ENCODE results near the gene CMTM7.
"Not testable (repeated sequence)": the region's sequence is repeated elsewhere in the genome, so short reads cannot be mapped to it uniquely, and the experiment has no call there.

Gene CMTM7

DNA sequence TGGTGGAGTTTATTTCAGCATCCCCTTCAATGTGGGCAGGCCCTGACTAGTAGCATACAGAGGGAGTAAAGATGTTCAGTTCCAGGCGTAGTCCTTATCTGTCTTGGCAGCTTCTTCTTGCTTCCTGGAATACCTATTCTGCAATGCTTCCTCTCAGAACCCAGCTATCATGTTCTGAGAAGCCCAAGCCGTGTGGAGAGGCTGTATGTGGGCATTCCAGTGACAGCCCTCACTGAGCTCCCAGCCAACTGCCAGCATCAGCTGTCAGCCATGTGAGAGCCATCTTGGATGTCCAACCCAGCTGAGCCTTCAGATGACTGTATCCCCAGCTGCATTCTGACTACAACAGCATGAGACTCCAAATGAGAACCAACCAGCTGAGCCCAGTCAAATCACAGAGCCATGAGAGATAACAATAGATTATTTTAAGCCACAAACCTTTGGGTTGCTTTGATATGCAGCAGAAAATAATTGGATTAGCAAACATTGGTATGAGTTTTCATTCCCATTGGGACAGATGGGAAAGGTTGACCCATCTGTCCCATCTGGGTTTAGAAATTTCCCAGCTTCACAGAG lies 8.4 kb upstream of the CMTM7 start:
- no peak for DNase-seq

DNA sequence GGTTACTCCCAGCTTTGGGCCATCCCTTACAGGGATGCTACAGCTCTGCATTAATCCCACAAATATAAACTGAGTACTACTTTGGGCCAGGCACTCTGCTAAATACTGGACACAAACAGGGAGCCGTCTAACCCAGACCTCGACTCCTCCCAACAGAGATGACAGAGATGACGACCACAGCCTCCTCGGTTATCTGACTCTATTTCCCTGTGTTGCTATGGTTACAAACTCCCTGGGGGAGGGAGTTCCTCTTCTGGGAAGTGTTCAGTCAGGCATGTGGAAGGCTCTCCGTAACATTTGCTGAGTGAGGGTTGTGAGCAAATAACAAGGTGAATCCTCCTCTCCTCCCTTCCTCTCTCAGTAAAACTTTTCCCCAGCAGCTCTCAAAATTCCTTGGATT lies 6.7 kb upstream of the CMTM7 start:
- DNase-seq, result no peak

DNA sequence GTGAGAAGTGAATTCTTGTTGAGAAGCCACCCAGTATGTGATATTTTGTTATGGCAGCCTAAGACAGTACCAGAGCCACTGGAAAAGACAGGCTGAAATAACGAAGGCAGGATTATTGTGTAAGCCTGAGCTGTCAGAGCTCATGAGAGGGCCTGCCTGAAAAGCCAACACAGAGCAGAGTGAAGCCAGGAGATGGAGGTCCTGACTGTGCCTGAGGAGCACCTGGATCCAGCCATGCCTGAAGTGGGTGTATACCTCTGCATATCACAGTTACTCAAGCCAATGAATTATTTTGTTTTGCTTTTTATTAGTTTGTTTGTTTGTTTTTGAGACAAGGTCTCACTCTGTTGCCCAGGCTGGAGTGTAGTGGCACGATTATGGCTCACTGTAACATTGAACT lies 4.1 kb upstream of the CMTM7 start:
- no peak for DNase-seq

DNA sequence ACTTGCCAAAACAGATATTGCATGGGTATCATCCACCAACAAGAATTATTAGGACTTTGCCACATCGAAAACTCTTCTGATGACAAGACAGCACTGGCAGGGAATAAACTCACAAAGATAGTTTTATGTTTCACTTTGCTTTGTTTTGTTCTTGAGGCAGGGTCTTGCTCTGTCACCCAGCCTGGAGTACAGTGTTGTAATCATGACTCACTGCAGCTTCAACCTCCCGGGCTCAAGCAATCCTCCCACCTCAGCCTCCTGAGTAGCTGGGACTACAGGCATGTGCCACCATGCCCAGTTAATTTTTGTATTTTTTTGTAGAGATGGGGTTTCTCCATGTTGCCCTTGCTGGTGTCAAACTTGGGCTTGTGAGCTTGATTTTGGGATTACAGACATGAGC lies 2.1 kb upstream of the CMTM7 start:
- not testable (repeated sequence) for DNase-seq

DNA sequence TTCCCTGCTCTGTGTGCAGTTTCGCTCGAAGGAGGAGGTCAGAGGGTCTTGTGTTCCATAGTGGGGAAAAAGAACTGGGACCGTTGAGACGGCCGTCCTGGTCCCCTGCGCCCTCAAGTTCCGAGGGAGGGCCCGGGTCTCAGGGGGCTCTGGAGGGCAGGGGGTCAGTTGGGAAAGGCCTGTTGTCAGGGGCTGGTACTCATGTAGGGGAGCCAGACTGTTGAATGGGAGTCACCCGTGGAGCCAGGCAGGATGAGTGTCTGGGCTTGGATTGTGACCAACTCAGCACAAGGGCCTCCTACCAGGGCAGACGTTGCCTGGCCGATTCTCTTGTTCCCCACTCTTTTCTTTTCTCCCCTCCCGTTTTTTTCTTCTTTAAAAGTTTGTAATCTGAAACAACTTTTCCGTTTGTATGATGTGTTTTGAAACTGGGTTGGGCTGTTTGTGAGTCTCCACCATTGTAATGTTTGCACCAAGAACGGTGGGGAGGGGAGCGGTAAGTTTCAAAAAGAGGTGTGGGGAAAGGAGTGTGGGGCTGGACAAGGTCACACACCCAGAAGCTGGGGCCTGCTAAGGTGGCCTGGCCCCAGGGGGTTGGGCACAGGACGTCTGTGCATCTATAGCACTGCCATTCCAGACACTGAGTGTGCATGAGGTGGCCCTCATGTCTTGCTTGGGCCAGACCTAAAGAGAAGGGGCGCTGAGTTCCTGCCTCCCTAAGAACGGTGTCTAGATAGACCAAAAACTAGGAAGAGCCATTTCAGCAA lies 1.1 kb downstream of the CMTM7 start:
- DNase-seq, result no peak

DNA sequence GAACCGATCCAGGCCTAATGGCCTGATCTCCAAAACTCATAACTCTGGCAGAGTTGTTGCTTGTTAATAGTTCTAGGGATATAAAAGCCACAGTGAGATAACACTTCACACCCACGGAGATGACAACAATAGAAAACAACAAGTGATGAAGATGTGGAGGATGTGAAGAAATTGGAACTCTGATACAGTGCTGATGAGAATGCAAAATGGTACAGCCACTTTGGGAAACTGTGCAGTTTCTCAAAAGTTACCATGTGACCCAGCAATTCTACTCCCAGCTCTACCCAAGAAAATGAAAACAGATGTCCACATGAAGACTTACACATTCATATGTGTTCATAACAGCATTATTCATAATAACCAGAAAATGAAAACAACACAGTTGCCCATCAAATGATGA lies 3.8 kb downstream of the CMTM7 start:
- no peak for DNase-seq

DNA sequence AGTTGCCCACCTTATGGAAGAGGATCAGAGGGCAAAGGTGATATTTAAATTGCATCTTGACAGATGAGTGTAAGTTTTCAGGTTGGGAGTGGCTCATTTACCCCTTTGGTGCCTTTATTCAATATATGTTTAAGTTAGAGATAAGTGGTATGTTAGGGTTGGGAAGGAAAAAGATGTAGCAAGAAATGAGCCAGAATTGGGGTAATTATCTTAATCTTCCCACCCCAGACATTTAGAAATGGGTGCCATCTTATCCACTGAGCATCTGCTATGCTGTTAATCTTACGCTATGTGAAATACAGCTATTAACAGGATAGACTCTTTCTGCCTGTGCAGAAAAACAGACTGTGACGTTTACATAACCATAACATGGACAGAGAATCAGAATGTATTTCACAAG lies 6.3 kb downstream of the CMTM7 start:
- no peak for DNase-seq

DNA sequence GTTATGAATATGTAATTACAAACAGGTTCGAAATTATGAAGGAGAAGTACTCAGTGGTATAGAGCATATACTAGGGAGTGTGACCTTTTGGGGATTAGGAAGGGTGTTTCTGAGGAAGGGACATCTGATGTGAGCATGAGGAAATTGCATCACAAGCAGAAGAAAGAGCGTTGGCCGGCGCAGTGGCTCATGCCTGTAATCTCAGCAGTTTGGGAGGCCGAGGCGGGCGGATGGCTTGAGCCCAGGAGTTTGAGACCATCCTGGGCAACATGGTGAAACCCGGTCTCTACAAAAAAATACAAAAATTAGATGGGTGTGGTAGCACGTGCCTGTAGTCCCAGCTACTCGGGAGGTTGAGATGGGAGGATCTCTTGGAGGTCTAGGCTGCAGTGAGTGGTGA lies 6.9 kb downstream of the CMTM7 start:
- DNase-seq, result no peak

DNA sequence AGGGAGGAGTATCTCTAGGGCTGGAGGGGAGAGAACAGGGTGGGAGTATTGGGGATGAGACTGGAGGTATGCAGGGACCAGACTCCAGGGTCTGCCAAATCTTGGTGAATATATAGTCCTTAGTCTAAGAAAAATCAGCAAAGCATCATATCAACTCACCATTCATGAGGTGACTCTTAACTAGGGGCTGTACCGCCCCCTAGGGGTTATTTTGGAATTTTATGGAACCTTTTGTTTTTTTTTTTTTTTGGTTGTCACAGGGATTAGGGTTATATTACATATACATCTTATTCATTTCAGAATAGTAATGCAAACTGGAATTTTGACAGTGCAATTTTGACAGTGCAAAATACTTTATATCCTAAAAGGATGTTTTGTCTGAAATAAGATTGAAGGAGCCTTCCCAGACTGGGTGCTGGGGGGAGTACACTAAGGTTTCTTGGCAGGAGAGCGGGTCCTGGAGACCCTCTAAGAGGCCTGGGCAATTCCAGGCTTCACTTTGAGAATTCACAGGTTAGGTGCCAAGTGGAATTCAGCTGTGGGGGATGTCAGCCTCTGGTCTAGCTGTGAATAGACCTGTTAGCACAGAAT lies 7.5 kb downstream of the CMTM7 start:
- peak; percentile 56 to 61 for DNase-seq

DNA sequence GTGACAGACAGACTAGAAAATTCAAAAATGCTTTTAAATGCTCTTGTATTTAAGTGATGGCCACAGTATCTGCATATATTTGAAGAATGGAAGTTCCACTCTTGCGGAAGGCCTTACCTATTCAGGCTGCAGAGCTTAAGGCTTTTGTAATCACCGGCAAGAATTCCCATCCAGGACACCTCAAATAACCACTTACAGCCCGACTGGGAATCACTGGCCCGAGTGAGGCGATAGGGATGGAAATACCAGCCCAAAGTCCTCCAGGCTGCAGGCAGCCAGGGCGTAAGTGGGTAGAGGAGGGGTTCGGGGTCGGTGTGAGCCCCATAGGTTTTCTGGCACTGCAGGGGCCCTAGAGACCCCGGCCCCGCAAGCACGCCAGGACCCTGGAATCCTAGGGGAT lies 9.5 kb downstream of the CMTM7 start:
- no peak for DNase-seq

DNA sequence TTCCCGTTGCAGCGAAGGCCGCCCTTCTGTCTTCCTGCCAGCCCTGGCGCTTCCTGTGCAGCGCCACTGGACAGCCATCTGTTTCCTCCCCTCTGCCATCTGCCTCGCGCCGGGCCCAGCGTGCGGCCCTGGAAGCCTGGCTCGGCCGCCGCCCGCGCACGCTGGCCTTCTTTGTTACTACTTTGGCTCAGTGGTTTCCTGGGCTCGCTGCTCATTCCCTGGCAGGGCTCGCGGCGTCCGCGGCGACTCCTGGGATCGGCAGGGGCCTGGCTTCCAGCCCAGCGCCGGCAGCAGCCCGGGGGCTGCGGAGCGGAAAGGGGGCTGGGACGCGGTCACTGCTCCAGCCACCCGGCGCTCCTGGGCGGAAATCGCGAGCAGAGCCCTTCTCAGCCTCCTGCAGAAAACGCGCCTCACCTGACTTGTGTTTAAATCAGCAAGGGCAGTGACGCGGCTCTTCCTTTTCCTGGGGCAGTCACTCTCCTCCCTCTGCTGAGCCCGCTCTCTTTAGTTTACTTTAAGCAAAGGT lies 10.0 kb downstream of the CMTM7 start:
- peak; percentile 82 to 91 for DNase-seq

DNA sequence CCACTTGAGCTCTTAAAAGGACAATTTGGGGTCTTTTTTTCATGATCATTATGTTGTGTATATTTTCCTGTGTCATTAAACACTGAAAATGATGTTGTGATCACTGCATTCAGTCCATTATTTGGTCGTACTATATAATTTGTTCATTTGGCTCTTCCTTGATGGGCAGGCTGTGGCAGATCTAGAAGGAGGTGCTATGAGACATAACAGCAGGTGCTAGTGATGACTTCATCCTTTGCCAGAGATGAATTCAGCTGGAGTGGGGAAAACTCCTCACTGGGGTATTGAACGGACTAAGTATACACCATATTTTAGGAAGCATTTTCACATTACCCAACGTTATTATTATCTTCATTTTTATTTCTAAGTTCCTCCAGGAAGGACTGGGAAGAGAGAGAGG lies 12.0 kb downstream of the CMTM7 start:
- DNase-seq, result peak; percentile 34 to 82

DNA sequence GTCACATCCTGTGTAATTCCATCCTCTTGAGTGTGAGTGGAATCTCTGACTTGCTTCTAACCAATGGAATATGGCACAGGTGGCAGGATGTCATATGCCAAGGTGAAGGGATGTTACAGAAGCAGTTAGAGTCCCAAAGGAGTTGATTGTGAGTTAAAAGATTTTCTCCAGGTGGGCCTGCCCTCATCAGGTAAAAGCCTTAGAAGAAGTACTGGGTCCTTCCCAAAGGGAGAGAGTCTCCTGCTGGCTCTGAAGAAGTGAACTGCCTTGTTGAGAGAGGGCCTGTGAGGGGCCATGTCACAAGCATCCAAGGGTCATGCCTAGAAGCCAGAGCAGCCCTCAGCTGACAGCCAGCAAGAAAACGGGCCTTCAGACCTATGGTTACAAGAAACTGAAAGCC lies 13.1 kb downstream of the CMTM7 start:
- DNase-seq, result no peak

DNA sequence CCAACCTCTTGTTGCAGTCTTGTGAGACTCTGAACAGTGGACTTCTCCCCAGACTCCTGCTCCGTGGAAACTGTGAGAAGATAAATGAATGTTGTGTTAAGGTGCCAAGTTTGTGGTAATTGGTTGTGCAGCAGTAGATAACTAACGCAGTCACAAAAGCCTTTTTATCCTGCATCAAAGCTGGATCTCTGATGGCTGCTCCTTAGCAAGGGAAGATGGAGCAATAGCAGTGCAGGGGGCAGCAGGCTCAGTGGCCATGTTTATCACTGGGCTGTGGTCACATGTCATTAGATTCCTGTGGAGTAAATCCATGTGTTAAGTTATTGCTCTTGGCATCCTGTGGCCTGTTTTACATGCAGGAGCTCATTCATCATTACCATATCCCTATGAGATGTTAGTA lies 13.5 kb downstream of the CMTM7 start:
- no peak for DNase-seq

DNA sequence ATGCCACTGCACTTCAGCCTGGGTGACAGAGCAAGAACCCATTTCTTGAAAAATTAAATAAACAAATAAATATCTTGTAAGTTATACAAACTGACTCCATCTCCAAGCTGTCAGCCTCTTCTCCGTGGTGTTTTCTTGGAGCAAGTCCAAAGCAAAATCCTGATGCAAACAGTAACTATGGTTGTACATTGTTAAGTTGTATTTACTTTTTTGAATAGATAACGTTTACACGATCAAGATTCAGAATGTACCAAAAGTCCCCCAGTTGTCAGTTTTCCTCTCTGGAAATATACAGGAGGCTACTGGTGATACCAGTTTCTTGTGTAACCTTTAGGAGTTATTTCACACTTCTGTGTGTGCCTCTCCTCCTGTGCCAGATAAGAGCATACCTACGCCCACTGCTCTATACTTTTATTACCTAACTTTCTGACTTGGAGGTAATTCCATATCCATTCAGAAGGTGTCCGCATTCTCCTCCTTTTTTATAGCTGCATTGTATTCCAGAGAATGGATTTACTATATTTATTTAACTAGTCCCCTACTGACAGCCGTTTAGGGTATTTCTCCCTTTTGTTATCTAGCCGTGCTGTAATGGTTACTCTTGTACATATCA lies 14.2 kb downstream of the CMTM7 start:
- no peak for DNase-seq

DNA sequence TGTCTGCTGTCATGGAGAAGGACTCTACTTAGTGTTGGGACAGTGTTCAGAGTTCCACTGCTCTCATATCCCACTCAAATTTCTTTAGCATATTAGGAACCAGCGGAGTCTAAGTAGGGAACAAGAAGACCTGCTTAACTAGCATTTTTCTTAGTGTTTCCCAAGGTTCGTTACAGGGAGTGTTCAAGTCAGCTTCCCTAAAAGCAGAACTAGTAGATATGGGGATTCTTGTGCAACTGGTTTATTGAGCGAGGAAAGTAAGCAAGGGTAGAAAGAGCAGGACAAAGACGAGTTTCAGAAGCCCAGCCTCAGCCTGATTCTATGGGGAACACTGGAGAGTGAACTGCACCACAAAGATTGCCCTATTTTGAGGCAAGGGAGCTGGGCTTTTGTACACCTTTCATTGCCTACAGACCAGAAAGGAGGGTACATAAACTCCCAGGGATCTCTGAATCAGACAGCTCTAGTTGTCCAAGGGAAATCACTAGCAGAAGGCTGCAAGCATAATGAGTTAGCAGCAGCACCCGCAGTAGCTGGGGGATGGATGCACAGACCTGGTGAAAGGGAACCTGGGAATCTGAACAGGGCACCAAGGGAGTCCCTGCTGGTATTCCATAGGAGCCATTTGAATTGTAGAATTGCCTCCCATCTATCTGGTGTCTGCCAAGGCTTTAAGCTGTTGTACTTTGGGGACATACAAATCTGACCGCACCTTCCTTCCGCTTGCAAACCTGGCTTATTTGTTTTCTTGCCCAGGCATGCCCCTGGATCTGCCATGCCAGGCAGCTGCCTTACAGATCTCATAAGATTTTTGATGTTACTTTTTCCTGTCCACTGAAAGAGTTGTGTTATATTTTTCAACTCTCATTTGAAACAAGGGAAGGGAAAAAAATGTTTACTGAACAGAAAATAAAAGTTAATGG lies 15.1 kb downstream of the CMTM7 start:
- DNase-seq, result peak; percentile 31 to 72

DNA sequence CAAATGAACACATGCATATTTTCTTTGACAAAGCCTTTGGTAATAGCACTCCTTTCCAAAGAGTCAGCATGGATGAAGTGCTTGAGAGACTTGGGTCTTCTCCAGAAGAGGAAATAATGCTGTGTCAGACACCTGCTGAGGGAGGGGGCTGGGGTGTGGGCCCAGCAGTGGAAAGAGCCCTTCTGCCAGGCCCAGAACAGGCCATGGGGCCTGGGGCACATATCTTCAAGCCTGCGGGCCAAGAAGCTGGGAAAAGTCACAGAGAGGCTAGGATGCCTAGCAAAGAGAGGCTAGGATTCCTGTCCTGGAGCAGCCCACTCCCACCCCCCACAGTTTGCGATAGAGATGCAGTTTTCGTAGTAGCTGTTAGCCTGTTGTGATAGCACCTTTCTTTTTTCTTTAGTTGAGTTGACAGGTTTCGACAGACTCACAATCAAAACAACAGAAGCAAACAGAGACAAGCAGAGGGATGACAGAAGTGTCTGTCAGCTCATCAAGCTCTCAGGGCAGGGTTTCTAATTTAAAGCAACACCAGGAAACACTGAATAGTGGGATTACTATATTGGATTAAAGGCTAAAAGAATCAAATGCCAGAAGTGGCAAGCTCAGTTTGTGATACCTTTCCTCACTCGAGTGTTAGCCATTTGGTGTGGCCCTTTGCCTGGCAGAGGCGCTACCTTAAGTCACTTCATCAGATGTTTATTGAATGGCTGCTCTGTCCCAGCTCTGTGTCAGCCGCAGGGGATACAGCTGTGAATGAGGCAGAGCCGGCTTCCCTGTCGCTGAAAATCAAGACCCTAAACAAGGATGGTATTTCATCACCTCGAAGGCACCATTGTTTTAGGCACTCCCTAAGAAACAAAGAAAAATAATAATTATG lies 19.0 kb downstream of the CMTM7 start:
- DNase-seq, result no peak

DNA sequence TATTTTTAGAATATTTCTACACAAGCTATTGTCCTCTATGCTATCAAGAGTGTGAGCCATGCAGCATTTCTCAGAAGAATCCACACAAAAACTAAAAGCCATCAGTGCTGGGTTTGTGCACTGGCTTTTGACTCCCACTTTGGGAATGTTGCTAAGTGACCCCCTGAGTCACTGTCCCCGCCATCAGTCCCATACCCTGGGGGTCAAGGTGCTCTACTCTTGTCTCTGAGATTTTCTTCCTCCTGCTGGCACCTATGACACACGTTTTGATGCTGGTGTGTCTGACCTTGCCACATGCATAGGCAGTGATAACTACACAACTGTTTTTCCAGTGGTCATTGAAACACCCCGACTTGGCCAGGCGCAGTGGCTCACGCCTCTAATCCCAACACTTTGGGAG lies 19.8 kb downstream of the CMTM7 start:
- no peak for DNase-seq

DNA sequence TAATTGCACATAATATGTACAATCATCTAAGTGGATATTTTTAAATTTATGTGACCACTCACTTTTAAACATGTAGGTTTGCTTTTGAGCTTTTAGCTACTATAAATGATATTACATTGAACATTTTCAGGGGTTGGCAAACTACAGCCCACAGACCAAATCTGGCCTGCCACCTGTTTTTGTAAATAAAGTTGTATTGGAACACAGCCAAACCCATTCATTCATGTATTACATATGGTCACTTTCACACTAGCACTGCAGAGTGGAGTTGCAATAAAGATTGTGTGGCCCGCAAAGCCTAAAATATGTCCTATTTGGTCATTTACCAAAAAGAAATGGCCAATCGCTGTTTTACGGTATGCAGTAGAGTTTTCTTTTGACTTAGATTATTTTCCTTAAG lies 21.2 kb downstream of the CMTM7 start:
- peak in 1 of 2 experiments; percentile 33 for DNase-seq

DNA sequence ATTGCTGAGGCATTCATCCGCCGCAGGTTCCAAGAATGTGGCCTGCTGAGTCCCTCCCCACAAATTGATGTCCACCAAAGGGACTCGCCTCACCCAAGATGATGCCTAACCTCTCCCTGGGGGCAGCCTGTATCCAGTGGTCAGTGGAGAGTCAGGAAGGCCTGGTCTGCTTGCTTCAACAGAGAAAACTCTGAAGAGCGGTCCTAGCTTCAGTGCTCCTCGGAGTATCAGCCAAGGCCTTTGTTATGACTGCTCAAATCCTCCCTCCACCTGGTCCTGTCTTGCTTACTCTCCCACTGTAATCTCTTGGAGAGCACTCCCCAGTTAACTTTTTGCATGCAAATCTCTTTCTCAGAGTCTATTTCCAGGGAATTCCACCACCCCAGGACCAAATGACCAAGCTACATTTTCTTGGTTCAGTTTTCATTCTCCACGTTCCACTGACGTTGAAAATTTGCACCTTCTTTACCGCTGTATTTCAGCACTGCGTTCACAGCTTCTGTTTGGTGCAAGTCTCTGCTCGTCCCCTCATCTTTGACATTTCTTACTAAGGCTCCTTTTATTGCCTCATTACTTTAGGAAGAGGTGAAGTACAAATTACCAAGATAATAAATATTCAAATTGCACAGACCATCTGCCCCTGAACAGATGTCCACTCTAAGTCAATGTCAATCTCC lies 22.3 kb downstream of the CMTM7 start:
- DNase-seq, result no peak
